Ovary (tissue), 10 donors: ENCODE measurements around the gene STARD4. TPM values are rescaled to one million over a fixed set of nuclear protein-coding genes. Genes with fewer than 3 reads are reported as not detected.

Source experiments
- DNase-seq, 5 donors: peaks; one replicate each; pipeline ENCODE4 v3.0.0-alpha.2; 2019 to 2020
- H3K27ac ChIP-seq, 2 donors: fragments of 200-600 bp; one replicate each; pipeline versions ENCODE4 v1.5.1 to v1.8.0; 2019 to 2022
- H3K27me3 ChIP-seq: fragments of 200-600 bp; one replicate; pipeline ENCODE4 v1.8.0; 2022
- H3K36me3 ChIP-seq: fragments of 200-600 bp; sonication (generic); one replicate; pipeline ENCODE4 v1.5.1; 2019
- H3K4me1 ChIP-seq: one replicate; pipeline ENCODE4 v1.8.1; 2013; ENCODE audit warnings: mild to moderate bottlenecking, moderate library complexity; ENCODE audit not compliant: insufficient read depth
- H3K4me3 ChIP-seq: fragments of 200-600 bp; sonication (generic); one replicate; pipeline ENCODE4 v1.5.1; 2017
- H3K9me3 ChIP-seq, 2 donors: fragments of 200-600 bp in 1 of 2; sonication (generic) in 1 of 2; one replicate each; pipeline versions ENCODE4 v1.5.1 to v1.8.1; 2013 to 2019; ENCODE audit warnings: mild to moderate bottlenecking in 1 of 2, moderate library complexity in 1 of 2
- CTCF ChIP-seq, 3 donors: fragments of 450-650 bp in 2 of 3; fragments of 200-600 bp in 1 of 3; IDR thresholded peaks; one replicate each; pipeline versions ENCODE4 v1.5.1 to v1.8.0; 2016 to 2022; ENCODE audit warnings: antibody characterized with exemption in 3 of 3, mild to moderate bottlenecking in 1 of 3
- EP300 ChIP-seq: sonication (generic); formaldehyde crosslinking; IDR thresholded peaks from one replicate; pipeline ENCODE4 v1.6.1; 2017; ENCODE audit warnings: antibody characterized with exemption
- POLR2A ChIP-seq: fragments of 450-650 bp; IDR thresholded peaks from one replicate; pipeline ENCODE4 v1.6.1; 2017; ENCODE audit warnings: antibody characterized with exemption, mild to moderate bottlenecking, moderate library complexity
- WGBS, 3 donors: extraction: QIAGEN DNeasy Blood & Tissue Kit in 1 of 3; methylation state at CpG; one replicate each; pipeline versions ENCODE4 v1.1.5 to v1.1.7; 2013 to 2017; 5-methylcytosine and 5-hydroxymethylcytosine counted together
- intact Hi-C, 4 donors: fragments of 100-400 bp; cut with DNase I; formaldehyde crosslinking; loops; one replicate each; pipeline versions ENCODE4 v1.11.0 to v1.15.1; 2022 to 2023
- long read RNA-seq, 3 donors: library from polyadenylated mRNA in 2 of 3; unstranded in 2 of 3; transcript quantifications; one replicate each; pipeline ENCODE4 v2.0.0 and lab custom pipeline, GENCODE V29; 2021 to 2026
- polyA plus RNA-seq, 2 donors: library from polyadenylated mRNA; stranded (reverse); fragments of 200-250 nt in 1 of 2; fragments of 350-450 nt in 1 of 2; fragmentation: Illumina TruSeq in 1 of 2; extraction: RNeasy Lipid Tissue Mini Kit (QIAGEN cat#74804) in 1 of 2; gene quantifications; one replicate each; pipeline ENCODE4 v1.2.3, GENCODE V29; 2013 to 2014
- total RNA-seq, 7 donors: library from RNA; depleted of rRNA in 2 of 7; stranded (reverse); fragments of >200 nt in 2 of 7; fragmentation: NEBNext Ultra II Directional in 3 of 7; extraction: Animal tissue kit (Norgen Biotek cat#: 25700) in 3 of 7; gene quantifications; one replicate each; pipeline versions ENCODE4 v1.1.0 to v1.2.4, GENCODE V29; 2016 to 2023
- donor health status: DM: no; HTN: no; CAD: no; lungs with moderate emphysema.
- donor health status: DM: no; HTN: no; CAD: no.
- donor health status: Bipolar disorder and iron deficiency.
- donor health status: DM: yes; HTN: yes; CAD: no.
- donor health status: DM: no; HTN: no; CAD: no.
- donor health status: DM: yes; HTN: yes; CAD: no.

STARD4 gene, protein sequence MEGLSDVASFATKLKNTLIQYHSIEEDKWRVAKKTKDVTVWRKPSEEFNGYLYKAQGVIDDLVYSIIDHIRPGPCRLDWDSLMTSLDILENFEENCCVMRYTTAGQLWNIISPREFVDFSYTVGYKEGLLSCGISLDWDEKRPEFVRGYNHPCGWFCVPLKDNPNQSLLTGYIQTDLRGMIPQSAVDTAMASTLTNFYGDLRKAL
- total RNA-seq (10 to 100 TPM in 1 of 7 donors, 1 to 10 TPM in 6; 5.3 to 34.1 (median 7.8) TPM), polyA plus RNA-seq (10 to 100 TPM in 1 of 2 donors, 1 to 10 TPM in 1; 4.5 to 14.4 TPM)
- long read RNA-seq, donor 1, full-length matches to known transcripts: 3 of 6 reads
- long read RNA-seq, donor 1, partial matches to known transcripts: 1 of 6 reads
- long read RNA-seq, donor 1, other reads (novel, unspliced or antisense): 2 of 6 reads
- long read RNA-seq, donor 2, full-length matches to known transcripts: 1 of 1 reads
- long read RNA-seq, donor 2, partial matches to known transcripts: 0 of 1 reads
- long read RNA-seq, donor 2, other reads (novel, unspliced or antisense): 0 of 1 reads
- long read RNA-seq, donor 3, full-length matches to known transcripts: 5 of 9 reads
- long read RNA-seq, donor 3, partial matches to known transcripts: 0 of 9 reads
- long read RNA-seq, donor 3, other reads (novel, unspliced or antisense): 4 of 9 reads

DNA sequence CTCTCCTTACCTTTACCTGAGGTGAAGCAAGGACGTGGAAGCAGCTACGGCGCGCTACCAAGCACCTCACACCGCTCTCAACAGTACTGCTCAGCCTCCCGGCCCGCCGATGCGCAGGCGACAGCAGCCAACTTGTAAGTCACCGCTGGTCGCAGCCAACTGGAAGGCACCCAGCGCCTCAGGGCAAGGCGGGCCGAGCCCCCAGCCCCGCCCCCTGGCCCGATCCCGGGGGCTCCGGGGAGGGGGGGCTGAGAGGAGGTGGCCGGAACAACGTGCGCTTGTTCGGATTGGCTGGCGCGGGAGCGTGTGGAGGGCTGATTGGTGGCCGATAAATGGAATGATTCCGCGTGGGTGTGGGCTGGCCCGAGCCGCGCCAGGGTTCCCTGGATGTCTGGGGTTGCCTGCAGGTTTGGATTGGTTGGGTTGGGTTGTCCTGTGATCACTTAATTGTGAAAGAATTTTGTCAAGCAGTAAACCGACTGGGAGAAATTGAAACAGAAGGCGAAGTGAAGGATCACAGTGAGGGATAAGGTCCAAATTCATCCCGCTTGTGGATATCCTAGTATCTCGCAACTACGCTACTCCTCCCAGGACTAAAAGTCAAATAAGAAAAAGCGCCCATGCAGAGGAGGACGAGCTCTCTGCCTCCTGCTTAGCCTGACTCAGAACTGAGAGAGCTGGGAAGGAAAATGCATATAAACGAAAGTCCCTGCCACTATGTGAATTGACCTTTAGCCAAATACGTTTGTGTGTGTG lies at the start of gene STARD4:
TSS of gene STARD4 (minus strand) at position 161 of the 756 bp plus-strand sequence. CDS start 5,102 bp downstream, outside the sequence.
- H3K9me3 ChIP-seq: no peaks in the 10 kb centered on the region
- whole genome bisulfite sequencing, 3 donors: 0 to 1% (median 0%) methylated on average over 40 to 41 of the region's 41 CpGs
- H3K36me3 ChIP-seq: no peaks in the 10 kb centered on the region
- H3K27ac ChIP-seq: peak within 1 kb of the TSS; percentile 43 to 59
- no peaks in the 10 kb centered on the region for H3K27me3 ChIP-seq
- peak; percentile 83 to 93 (median 92) for DNase-seq
- intact Hi-C loops: no loop called here
- peak within 1 kb of the TSS; percentile 82 for H3K4me3 ChIP-seq
- TF ChIP-seq EP300: peak; percentile 38
- peak; percentile 52 for TF ChIP-seq POLR2A
- TF ChIP-seq CTCF (IDR thresholded peaks at IDR 0.05): no peak
- no peaks in the 10 kb centered on the region for H3K4me1 ChIP-seq

GRCh38 chr5:111559680-111560079 lies 47.3 kb upstream of the STARD4 start:
- Histone ChIP-seq H3K4me1 (no peaks in the 10 kb centered on the region), H3K27ac (no peak overlapping the region), H3K4me3 (no peak overlapping the region), H3K27me3 (no peaks in the 10 kb centered on the region), H3K36me3 (no peaks in the 10 kb centered on the region), H3K9me3 (no peaks in the 10 kb centered on the region)
- DNase-seq: no peak
- TF ChIP-seq POLR2A (no peak), CTCF (IDR thresholded peaks at IDR 0.05) (no peak), EP300 (no peak)
- intact Hi-C loops: no loop called here

DNA sequence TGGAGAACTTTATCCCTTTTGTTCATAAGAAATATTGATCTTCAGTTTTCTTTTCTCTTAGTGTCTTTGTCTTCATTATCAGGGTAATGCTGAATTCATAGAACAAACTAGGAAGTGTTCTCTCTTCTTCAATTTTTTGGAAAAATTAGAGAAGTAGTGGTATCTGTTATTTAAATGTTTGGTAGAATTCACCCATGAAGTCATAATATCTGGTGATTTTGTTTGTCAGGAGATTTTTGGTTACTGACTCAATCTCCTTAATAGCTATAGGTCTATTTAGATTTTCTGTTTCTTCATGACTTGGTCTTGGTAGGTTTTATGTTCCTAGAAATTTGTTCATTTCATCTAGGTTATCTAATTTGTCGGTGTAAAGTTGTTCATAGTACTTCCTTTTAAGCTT lies 45.4 kb upstream of the STARD4 start:
- H3K27ac ChIP-seq: no peak overlapping the region
- H3K4me1 ChIP-seq: no peaks in the 10 kb centered on the region
- H3K27me3 ChIP-seq: no peaks in the 10 kb centered on the region
- no peaks in the 10 kb centered on the region for H3K36me3 ChIP-seq
- H3K4me3 ChIP-seq: no peak overlapping the region
- no peaks in the 10 kb centered on the region for H3K9me3 ChIP-seq
- DNase-seq: no peak
- 94 to 97% (median 94%) methylated on average over 1 of the region's 1 CpG for WGBS, 3 donors
- TF ChIP-seq CTCF (IDR thresholded peaks at IDR 0.05): no peak
- TF ChIP-seq EP300: no peak
- no peak for TF ChIP-seq POLR2A
- intact Hi-C loops: no loop called here

GRCh38 chr5:111557111-111557510 lies 44.8 kb upstream of the STARD4 start:
- Histone ChIP-seq H3K27me3 (no peaks in the 10 kb centered on the region), H3K36me3 (no peaks in the 10 kb centered on the region), H3K9me3 (no peaks in the 10 kb centered on the region), H3K4me1 (no peaks in the 10 kb centered on the region), H3K4me3 (no peak overlapping the region), H3K27ac (no peak overlapping the region)
- intact Hi-C loops: no loop called here
- no peak for DNase-seq
- TF ChIP-seq EP300 (no peak), POLR2A (no peak)
- WGBS, 3 donors: 86 to 90% (median 89%) methylated on average over 1 of the region's 1 CpG
